AG10803 (cell line): ENCODE results near the gene BCL6B.

Experiments
- DNase-seq: peaks from one replicate; pipeline ENCODE4 v3.0.0; 2010; ENCODE audit warnings: low read depth
- H3K4me3 ChIP-seq: 2 replicates; pipeline ENCODE4 v1.5.1; 2011; ENCODE audit warnings: mild to moderate bottlenecking, low read length, control low read depth
- CTCF ChIP-seq: conservative IDR thresholded peaks from 2 replicates; pipeline ENCODE4 v1.5.1; 2011; ENCODE audit warnings: mild to moderate bottlenecking, low read length, control low read depth, inconsistent platforms

The BCL6B gene

DNA sequence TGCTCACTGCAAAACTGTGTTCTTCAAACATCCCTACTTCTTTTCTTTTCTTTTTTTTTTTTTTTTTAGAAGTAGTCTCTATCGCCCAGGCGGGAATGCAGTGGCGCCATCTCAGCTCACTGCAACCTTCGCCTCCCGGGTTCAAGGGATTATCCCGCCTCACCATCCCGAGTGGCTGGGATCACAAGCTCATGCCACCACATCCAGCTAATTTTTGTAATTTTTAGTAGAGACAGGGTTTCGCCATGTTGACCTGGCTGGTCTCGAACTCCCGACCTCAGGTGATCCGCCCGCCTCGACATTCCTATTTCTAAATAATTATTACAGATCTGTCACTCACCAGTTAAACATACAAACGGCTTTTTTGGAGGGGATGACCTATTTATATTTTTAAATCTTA, 11.4 kb upstream of the BCL6B start:
- H3K4me3 ChIP-seq, result peak overlapping the region; percentile 96
- no peak for DNase-seq
- no peak for TF ChIP-seq CTCF

GRCh38 chr17:7011942-7012254, 11.0 kb upstream of the BCL6B start:
- no peak for DNase-seq
- peak overlapping the region; percentile 96 for H3K4me3 ChIP-seq
- no peak for TF ChIP-seq CTCF

GRCh38 chr17:7014261-7014994, 8.4 kb upstream of the BCL6B start:
- peak; percentile 46 for TF ChIP-seq CTCF
- peak; percentile 98 for DNase-seq
- peak overlapping the region; percentile 96 for H3K4me3 ChIP-seq

- peak overlapping the region; percentile 86 for H3K4me3 ChIP-seq
- DNase-seq, result peak; percentile 59
- no peak for TF ChIP-seq CTCF
Observed at GRCh38 chr17:7014995-7015958, 7.6 kb upstream of the BCL6B start.

DNA sequence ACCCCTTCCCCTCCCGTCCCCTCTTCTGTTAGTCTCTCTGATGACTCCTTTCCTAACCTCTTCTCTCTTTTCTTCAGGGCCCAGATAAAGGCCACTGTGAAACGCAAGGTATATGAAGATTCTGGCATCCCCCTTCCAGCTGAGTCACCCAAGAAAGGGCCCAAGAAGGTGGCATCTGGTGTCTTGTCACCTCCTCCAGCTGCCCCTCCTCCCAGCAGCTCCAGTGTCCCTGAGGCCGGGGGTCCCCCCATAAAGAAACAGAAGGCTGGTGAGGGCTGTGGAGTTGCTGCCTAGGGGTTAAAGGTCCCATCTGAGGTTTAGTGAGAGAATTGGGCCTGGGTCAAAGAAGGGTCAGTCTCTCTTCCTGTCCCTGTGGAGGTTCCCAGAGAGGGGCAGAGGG, 6.4 kb upstream of the BCL6B start:
- no peak overlapping the region for H3K4me3 ChIP-seq
- TF ChIP-seq CTCF, result no peak
- no peak for DNase-seq

DNA sequence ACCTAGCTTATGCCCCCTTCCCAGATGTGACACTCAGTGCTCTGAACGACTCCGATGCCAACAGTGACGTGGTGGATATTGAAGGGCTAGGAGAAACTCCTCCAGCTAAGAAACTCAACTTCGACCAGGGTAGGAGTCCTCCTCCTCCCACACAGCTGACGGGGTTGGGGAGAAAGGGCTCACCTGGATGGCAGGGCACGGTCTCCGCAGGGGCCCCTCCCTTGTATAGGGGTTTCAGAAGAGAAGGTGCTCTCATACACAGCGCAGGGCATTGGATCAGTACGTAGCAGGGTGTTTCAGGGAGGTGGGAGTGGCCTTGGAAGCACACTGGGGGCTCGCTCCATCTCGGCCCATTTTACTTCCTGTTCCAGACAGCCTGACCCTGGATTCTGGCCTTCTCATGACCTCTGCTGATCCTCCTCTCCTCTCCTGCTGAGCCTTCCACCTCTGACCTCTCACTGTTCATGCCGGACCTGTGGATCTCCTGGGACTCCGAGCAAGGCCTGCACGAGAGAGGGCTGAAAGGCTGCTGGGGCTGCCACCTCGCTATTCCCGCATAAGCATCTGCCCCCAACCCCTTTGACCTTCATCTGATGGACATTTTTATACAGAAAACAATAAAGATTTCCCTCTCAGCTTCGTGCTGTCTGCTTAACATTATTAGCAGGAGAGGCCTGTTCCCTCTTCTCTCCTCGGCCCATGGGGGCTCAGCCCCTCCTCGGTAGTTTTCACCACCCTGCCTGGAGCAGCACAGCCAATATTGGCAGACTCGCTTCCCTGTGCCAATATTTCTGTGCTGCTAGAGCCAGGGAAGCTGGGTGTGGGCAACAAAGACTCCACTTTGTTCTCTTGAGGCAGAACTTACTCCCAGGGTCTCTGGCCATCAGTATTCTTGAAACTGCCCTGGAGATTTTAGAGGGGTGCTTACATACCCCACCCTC, 5.7 kb upstream of the BCL6B start:
- no peak for TF ChIP-seq CTCF
- H3K4me3 ChIP-seq, result no peak overlapping the region
- DNase-seq, result no peak
